HG03442 (cell line): Measurements from ENCODE around the gene LRRN4.
A peak's percentile ranks its signal among the peaks of the same experiment; 100 is the strongest.

Experiments
- ATAC-seq: cut with Tn5 transposase; IDR thresholded peaks from one replicate; pipeline ENCODE4 v1.9.1; 2021; ENCODE audit warnings: mild to moderate bottlenecking, moderate library complexity; ENCODE audit not compliant: unreplicated experiment

Gene LRRN4

DNA sequence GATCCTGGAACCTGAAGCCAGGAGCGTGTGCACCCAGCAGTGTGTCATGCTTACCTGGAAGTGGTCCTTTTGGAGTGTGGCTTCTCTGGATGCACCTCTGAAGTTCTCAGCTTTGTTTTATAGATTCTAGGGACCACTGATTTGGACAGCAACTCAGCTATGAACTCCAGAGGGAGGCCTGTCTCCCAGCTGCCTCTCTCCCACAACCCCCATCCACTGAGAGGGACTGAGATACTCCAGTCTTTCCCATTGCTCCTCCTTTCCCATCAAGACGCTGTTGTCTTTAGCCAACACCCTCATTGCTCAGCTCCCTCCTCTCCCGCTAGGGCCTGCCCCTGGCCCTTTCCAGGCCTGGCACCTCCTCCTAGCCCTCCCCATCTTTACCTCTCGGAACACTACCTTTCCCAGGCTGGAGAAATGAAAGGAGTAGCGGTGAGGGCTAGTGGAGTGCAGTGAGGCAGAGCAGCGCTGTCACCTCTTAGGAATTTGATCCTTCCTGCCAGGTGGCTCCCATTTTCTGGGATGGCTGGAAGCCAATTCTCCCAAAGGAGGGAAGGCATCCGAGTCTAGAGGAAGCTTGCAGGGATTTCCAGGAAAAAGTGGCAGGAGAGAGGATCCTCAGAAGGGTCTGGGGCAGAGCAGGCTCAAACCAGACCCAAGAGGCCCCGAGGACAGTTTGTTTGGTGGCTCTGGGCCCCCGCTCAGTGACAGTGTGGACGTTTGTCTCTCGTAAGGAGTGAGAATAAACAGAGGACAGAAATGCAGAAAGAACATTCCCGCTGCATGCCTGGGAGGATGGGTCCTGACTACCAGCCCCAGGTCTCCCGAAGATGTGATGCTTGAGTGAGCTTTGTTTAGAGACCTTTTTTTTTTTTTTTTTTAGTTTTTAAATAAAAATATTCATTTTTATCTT is at the start of gene LRRN4:
Gene LRRN4 (minus strand): TSS at position 285 of the 913 bp plus-strand sequence. CDS start 1,261 bp downstream, outside the sequence.
- ATAC-seq, result no peak

DNA sequence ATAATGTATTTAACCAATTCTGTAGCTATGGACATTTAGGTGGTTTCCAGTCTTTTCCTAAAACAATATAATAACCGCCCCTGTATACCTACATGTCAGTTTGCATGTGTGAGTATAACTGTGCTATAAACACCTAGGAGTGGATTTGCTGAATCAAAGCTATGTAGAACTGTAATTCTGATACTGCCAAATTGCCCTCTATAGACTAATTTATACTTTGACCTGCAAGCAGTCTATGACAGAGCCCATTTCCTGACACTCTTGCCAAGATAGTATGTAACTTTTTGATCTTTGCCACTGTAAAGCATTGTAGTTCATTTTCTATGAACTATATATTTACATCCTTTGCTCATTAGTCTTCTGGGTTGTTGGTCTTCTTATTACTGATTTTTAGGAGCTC is 49.4 kb upstream of the LRRN4 start:
- ATAC-seq, result no peak

DNA sequence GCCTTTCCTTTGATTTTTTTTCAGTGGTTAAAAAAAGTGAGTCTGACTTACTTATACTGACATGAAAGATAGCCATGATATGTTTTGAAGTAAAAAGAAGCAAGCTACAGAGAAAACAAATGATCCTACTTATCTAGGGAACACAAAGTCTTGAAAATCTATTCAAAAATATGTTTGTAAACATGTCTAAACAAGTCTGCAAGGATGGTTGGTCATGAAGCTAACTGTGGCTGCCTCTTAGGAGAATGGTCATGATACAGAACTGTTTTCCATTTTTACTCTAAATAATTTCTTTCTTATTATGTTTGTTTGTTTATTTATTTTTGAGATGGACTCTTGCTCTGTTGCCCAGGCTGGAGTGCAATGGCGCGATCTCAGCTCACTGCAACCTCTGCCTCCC is 47.5 kb upstream of the LRRN4 start:
- ATAC-seq, result no peak

DNA sequence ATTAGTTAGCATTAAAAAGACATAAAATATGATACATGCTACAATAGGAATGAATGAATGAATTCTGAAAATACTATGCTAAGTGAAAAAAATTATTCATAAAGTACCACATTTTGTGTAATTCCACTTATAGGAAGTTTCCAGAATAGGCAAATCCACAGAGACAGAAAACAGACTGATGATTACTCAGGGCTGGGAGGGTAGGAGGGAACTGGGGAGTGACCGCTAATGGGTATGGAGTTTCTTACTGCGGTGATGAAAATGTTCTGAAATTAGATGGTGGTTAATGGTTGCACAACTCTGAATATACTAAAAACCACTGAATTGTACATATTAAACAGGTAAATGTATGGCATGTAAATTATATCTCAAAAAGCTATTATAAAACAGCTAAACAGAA is 46.4 kb upstream of the LRRN4 start:
- no peak for ATAC-seq

DNA sequence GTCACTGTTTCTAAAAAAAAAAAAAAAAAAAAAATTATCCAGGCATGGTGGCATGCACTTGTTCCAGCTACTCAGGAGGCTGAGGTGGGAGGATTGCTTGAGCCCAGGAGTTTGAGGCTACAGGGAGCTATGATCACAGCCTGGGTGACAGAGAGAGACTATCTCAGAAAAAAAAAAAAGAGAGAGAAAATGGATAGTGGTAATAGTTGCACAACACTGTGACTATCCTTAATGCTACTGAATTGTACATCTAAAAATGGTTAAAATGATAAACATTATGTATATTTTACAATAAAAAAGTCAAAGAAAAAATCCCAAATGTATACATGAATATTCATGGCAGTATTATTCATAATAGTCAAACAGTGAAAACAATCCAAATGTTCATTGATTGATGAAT is 46.0 kb upstream of the LRRN4 start:
- ATAC-seq, result no peak

DNA sequence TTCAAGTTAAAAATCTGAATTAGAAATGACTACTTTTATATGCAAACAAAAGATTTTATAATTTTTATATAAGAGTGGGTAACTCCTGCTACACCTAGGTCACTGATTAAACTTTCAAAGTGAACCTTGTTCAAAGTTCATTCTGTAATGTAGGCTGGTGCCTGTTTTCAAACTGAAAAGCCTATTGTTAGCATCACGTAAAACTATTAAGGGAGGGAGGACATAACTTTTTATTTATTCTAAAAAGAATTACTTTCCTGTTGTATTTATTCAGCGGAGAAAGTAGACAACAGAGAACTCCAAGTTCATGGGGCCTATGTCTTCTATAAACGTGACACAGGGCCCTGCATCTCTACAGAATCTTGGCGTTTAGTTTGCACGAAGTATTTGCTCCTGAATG is 41.5 kb upstream of the LRRN4 start:
- ATAC-seq, result no peak

DNA sequence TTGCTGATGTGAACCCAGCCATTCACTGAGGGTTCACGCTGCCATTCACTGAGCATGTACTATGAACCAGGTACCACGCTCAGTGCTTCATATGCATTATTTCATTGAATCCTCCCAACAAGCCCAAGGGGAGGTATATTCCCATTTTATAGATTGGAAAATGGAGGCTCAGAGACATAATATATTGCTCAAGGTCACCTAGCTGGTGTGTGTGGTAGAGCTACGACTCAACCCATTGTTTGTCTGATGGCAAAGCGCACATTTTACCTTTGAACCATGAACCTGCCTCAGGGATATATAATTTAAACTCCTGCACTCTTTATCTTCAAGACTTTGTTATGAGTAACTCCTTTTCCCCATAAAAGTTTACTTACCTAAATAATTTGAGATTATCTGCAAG is 40.7 kb upstream of the LRRN4 start:
- no peak for ATAC-seq

DNA sequence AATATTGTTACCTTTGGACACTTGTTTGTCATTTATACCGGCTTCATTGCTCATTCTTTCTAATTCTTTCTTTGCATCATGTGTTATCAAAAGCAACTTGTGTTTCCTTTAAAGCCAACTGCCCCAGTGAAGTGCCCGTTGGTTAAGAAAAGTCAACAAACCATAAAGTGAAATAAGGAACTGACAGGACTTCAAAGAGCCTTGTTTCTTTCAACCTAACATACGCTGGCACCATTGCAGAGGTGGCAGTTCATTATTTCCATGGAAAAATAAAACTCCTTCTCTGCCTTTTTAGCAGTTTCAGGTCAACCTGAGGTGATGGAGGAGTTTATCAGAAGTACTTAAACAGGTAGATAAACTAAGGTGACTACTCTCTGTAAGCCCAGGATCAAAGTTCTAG is 40.2 kb upstream of the LRRN4 start:
- ATAC-seq, result no peak

DNA sequence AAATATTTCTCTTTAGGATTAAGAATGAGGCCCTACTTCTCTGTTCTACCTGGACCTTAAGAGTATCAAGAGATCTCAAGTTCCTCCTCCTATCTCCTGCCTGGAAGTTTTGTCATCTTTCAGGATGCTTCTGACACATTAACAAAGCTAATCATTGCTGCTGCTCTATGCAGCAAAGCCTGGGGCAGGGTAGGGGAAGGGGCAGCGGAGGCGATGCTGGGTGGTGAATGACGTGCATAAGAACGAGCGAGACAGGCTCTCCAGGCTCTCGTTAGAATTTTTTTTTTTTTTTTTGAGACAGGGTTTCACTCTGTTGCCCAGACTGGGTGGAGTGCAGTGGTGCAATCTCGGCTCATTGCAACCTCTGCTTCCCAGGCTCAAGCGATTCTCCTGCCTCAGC is 37.8 kb upstream of the LRRN4 start:
- no peak for ATAC-seq

DNA sequence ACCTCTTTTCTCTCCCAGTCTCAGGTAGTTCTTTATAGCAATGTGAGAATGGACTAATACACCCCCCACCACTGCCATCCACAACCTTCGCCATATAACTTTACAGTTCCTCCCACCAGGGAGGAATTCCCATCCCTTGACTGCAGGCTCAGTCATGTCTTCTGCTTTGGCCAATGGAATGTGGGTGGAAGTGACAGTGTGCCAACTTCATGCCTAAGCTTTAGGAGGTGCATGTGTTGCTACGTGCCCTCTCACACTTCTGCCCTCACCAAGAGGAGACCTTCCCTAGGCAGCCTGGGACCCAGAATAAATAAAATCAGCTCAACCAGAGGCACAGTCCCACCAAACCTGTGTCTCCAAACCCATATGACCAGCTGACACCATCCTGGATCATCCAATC is 33.0 kb upstream of the LRRN4 start:
- ATAC-seq, result no peak

DNA sequence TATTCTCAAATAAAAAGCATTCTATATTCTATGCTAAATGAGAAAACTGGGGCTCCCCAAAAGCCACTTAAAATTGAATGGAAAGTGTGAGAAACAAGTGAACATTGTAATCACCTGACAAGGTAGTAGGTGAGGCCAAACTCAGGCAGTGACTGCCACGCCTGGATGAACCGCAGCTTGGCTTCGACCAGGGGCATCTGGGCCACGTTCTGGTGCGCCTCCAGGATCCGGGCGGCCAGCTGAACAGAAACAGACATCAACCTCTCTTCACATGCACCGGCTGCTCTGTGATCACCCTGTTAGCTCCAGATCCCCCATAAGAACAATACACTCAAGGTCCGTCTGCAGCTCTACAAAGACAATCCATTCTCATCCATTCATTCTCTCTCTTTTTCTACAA is 30.1 kb upstream of the LRRN4 start:
- no peak for ATAC-seq

DNA sequence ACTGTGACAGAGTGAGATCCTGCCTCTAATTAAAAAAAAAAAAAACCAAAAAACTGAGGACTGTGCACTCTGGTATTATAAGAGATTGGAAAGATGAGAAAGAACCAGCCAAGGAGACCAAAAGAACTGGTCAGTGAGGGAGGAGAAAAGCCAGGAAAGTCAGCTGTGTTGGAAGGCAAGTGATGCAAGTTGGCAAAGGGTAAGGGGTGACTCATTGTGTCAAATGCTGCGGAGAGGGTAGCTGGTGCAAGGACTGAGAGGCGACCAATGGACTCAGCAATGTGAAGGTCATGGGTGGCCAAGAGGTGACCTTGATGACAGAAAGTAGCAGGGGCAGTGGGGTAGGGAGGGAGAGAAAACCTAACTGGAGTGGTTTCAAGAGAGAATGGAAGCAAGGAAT is 27.4 kb upstream of the LRRN4 start:
- no peak for ATAC-seq

DNA sequence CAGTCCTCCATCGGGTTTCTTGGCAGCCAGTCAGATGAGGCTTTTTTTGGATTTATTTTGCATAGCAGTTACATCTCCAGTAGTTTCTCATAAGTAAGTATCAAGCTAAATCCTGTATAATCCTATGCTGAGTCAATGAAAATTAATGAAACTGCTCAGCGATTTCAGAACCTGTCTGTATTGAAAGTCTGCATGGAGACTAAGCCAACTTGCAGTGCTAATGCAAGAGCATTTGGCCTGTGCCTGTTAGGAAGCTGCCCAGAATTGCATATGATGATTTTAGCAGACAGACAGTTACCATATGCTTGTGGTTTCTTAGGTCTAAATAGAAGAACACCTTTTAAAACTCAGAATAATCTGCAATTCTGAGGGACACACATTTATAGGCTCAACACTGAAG is 25.2 kb upstream of the LRRN4 start:
- ATAC-seq, result no peak

DNA sequence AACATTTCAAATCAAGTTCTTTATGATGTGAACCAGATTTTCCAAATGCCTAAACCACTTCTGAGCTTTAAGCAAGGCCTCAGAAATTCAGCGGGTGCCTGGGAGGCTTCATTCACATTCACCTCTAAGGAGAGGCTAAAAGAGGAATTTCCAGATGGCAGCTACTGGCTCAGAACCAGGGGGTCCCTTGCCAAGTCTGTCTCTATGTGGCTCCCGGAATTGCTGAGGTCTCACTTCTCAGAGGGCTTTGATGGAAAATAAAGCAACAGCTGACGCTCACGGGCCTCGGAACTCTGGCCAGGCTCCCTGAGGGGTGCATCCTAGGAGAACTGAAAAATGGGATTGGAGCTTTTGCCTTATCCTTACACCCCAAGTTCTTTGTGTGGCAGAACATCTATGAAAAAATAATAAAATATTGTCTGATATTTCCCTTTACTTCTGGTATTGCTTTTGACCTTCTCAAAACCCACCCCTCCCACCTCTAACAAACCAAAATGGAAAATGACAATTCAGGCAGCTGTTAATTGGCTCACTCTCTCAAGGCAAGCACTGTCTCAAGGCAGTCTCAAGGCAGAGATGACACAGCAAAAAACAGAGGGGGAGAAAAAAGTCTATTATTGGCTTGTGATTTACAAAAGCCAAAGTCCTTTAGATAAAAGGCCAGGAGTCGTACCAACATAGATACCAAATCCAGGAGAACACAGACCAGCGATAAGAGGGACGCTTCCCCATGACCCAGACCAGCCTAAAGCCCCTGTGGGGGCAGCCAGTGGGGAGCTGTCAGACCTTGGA is 21.8 kb upstream of the LRRN4 start:
- no peak for ATAC-seq

DNA sequence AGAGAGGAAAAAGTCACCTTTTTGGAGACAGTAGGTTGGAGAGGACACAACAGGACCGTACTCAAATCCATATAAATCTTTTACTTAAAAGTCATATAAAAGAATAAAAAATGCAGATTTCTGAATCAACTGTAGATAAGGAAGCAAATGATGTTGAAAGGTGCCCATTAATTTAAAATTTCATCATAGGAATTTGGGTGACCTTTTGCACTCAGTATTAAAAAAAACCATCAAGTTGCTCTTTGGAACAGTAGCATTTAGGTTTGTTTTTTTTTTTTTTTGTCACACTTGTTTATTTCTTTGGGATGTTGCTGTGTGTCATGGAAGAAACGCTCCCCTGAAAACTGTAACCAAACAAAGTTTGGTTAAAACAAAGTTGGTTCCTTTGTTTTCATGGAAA is 20.9 kb upstream of the LRRN4 start:
- ATAC-seq, result no peak

DNA sequence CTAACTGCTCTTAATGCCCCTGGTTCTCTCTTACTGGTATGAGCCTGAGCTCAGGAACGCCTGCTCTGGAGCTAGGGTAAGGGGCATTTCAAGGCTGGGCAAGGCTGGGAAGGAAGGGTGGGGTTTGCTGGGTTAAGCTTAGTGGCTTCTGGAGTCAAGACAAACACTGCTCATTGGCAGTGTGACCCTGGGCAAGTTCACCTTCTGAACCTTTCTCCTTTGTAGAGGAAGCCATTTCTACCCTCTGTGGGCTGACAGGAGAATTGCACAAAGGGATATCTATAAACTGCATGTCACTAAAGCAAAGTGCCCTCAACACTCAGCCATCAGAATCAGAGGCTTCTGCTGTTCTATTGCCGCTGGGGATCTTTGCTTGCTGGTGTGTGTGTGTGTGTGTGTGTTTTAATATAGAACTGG is 20.3 kb upstream of the LRRN4 start:
- peak; percentile 68 for ATAC-seq

DNA sequence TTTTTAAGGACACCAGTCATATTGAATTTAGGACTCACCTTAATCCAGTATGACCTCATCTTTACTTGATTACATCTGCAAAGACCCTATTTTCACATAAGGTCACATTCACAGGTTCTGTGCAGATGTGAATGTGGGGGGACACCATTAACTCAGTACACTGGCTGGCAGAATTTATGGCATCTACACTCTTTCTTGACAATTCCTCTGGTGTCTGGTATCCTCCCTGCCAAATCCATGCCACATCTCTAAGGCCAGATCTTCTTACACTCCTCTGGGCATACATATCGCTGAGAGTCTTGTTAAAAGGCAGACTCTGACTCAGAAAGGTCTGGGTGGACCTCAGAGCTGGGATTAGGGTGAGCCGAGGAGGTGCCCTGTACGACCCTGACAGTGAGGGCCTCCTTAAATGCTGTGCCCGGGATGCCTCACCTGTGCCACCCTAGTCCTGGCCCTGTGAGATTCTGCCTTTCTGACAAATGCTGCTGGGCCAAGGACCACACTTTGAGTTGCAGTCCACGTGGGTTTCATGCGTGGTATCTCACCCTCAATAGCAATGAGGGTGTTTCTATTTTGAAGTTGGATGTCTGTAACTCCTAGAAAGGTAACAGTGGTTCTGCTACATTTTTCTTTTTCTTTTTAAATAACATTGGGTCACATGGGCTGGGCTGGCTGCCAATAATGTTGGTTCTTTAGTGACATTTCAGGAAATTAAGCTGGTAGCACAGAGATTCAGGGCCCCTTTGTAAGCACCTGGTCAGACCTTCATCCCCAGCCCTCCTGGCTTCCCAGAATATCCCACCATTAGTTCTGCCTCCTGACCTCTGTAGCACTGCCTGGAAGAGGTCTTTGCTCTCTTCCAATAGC is 17.2 kb upstream of the LRRN4 start:
- ATAC-seq, result no peak

DNA sequence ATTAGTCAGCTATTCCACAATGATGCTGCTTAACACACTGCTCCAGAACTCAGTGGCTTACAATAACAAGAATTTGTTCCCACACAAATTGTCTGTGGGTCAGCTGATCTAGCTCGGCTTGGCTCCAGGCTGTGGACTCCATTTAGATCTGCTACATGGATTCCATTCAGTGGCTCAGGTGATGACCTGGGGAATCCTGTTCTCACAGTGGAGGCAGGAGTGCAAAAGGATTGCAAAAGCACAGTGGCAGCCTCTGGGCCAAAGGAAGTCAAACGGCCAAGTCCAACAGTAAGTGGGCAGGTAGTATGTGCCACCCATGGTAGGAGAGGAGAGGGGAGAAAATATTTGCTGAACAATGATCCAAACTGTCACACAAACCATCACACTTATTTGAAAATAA is 15.8 kb upstream of the LRRN4 start:
- ATAC-seq, result no peak

DNA sequence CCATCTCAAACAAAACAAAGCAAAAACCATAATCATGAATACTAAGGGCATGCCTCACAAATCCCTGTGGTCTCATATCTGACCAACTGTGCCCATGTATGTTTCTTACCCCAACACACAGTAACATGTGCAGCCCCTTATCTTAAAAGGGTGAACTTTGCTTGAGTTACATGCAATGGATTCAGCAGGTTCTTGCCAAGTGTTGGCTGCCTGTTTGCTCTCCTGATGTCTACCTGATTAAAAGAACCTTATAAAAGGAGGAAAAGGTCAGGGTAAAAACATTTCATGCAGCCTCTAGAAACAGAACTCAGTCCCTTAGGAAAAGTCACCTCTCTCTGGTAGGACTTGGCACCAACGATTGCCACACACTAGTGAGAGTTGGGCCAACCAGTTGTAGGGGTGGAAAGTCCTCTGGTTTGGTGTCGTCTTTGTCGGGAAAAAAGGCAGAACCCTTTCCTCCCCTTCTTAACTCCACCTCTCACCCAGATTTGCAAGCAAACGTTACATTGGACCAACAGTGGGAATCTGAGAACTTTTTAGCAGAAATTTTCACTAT is 14.0 kb upstream of the LRRN4 start:
- no peak for ATAC-seq

DNA sequence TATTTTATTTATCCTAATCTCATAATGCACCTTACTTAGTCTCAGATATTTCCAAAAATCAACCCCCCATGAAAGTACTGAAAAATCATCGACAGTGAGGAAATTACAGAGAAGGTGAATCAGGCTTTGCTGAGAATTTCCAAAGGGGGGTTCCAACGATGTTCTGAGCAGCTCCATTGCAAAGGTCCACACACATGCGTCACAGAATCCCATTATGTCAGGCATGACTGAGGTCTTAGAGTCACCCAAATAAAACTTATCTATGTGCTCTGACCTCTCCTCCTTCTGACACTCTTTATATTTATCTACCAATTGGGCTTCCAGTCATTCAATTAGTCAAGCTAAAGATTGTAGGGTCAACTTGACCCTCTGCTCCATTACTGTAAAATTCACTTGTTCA is 12.7 kb upstream of the LRRN4 start:
- ATAC-seq, result no peak

DNA sequence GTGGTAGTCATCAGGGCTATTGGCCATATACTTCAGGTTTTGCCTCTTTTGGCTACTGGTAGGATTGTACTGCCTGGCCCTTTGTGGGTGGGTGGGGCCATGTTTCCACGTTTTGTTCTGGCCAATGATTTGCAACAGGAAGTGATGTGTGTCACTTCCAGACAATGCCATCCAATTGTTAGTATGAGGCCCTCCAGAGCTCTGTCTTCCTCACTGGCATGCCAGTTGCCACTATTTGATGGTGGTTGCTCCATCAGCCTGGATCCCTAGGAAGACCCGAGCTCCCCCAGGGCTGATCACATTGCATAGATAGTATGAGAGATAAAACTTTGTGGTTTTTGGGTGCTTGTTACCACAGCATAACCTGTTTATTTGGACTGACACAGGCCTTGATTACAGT is 7.7 kb upstream of the LRRN4 start:
- no peak for ATAC-seq
